WERI-Rb-1 (cell line): Measurements from ENCODE around the gene KRT73.
"Not testable (repeated sequence)": the region's sequence is repeated elsewhere in the genome, so short reads cannot be mapped to it uniquely, and the experiment has no call there.

Experiments used
- DNase-seq: peaks from one replicate; pipeline ENCODE4 v3.0.0-alpha.2; 2020
- H3K27ac ChIP-seq: fragments of 250-450 bp; sonication (Bioruptor Pico); 2 replicates; pipeline ENCODE4 v1.5.1; 2020; ENCODE audit warnings: mild to moderate bottlenecking, moderate library complexity
- H3K27me3 ChIP-seq: fragments of 250-450 bp; sonication (Bioruptor Pico); 2 replicates; pipeline ENCODE4 v1.5.1; 2021; ENCODE audit warnings: mild to moderate bottlenecking, low read depth, moderate library complexity; ENCODE audit not compliant: insufficient read depth, severe bottlenecking
- H3K36me3 ChIP-seq: fragments of 250-450 bp; sonication (Bioruptor Pico); 2 replicates; pipeline ENCODE4 v1.5.1; 2020; ENCODE audit warnings: mild to moderate bottlenecking, moderate library complexity
- H3K4me3 ChIP-seq: 2 replicates; pipeline ENCODE4 v1.5.1; 2011; ENCODE audit warnings: low read depth, mild to moderate bottlenecking, control low read depth, low read length
- H3K9me3 ChIP-seq: fragments of 250-450 bp; sonication (Bioruptor Pico); 2 replicates; pipeline ENCODE4 v1.5.1; 2021; ENCODE audit warnings: mild to moderate bottlenecking, moderate library complexity; ENCODE audit not compliant: severe bottlenecking
- TF ChIP-seq, protein P1 (sequence below): IDR thresholded peaks from 2 replicates; pipeline ENCODE4 v1.5.1; 2011; ENCODE audit warnings: low read depth, mild to moderate bottlenecking, control low read depth, inconsistent platforms, low read length

KRT73 gene

DNA sequence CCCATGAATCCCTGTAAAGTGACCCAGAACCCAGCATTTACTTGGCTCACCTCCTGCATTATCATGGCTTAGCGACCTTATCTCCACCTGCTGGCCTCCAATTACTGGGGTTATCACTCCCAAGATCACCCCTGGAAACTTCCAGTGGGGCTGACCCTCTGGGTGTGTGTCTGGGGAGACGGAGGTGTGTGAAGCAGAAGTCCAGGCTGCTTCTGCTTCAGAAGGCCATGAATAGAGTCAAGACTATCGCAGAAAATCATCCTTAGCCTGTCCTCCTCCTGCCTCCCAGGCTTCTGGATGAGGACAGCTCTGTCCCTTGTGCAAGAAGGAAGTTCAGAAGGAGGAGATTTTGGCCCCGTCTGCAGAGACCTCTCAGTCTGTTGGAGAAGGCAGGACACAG is 16.7 kb downstream of the KRT73 start:
- DNase-seq, result no peak
- H3K27me3 ChIP-seq, result peaks cover 80% of the 10 kb centered on the region

DNA sequence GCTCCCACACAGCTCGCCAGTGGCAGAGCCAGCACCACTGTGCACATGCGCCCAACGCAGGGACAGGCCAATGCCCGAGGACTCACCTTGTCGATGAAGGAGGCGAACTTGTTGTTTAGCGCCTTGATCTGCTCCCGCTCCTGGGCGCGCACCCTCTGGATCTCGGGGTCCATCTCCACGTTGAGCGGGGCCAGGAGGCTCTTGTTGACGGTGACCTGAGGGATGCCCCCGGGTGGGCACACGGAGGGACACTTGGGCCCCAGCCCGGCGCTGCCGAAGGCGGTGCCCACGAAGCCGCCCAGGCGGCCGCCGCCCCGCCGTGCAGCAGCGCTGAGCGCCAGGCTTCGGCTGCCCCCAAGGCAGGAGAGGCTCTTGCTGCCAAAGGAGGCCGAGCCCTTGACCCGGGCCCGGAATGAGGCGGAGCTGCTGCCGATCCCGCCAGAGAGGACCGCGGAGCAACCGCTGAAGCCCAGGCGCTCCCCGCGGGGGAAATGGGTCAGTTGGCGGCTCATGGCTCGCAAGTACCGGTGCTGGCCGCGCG is 17.3 kb downstream of the KRT73 start, which contains the start of gene KRT72:
TSS of gene KRT72 (minus strand) at position 523 of the 541 bp plus-strand sequence. CDS start at position 512, 11 bp downstream.
- Histone ChIP-seq H3K9me3 (no peaks in the 10 kb centered on the region), H3K27me3 (peaks cover 80% of the 10 kb centered on the region), H3K36me3 (no peaks in the 10 kb centered on the region), H3K4me3 (no peak within 1 kb of the TSS), H3K27ac (no peak within 1 kb of the TSS)
- TF ChIP-seq, protein P1, sequence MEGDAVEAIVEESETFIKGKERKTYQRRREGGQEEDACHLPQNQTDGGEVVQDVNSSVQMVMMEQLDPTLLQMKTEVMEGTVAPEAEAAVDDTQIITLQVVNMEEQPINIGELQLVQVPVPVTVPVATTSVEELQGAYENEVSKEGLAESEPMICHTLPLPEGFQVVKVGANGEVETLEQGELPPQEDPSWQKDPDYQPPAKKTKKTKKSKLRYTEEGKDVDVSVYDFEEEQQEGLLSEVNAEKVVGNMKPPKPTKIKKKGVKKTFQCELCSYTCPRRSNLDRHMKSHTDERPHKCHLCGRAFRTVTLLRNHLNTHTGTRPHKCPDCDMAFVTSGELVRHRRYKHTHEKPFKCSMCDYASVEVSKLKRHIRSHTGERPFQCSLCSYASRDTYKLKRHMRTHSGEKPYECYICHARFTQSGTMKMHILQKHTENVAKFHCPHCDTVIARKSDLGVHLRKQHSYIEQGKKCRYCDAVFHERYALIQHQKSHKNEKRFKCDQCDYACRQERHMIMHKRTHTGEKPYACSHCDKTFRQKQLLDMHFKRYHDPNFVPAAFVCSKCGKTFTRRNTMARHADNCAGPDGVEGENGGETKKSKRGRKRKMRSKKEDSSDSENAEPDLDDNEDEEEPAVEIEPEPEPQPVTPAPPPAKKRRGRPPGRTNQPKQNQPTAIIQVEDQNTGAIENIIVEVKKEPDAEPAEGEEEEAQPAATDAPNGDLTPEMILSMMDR, result no peak
- DNase-seq, result no peak

More for the DNA sequence above, 16.7 kb downstream of the KRT73 start:
- no peaks in the 10 kb centered on the region for H3K36me3 ChIP-seq
- H3K9me3 ChIP-seq, result no peaks in the 10 kb centered on the region
- H3K4me3 ChIP-seq, result no peak overlapping the region
- TF ChIP-seq, protein P1, result no peak
- no peak overlapping the region for H3K27ac ChIP-seq

- Histone ChIP-seq H3K4me3 (no peak overlapping the region), H3K27me3 (peaks cover 80% of the 10 kb centered on the region), H3K27ac (no peak overlapping the region), H3K9me3 (no peaks in the 10 kb centered on the region), H3K36me3 (no peaks in the 10 kb centered on the region)
- no peak for DNase-seq
- TF ChIP-seq, protein P1, result no peak
Measured at GRCh38 chr12:52600475-52600874, 17.9 kb downstream of the KRT73 start.

DNA sequence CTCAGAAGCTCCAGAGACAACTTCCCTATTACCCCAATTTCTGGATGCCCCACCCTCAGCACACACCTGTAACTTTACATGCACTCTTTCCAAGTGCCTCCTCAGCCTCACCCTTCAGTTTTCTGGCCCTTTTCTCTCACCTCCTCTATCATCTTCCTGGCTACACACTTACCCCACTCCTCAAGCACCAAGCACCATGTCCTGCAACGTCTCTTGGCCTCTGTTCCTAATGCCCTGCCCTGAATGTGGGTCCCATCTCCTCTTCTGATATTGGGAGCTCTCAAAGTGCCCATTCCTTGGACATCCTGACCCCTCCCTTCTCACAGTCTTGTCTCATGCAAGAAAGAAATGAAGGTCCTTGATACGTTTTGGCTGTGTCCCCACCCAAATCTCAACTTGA is 18.3 kb downstream of the KRT73 start:
- Histone ChIP-seq H3K27me3 (peaks cover 81% of the 10 kb centered on the region), H3K9me3 (no peaks in the 10 kb centered on the region), H3K4me3 (no peak overlapping the region), H3K36me3 (no peaks in the 10 kb centered on the region), H3K27ac (no peak overlapping the region)
- DNase-seq, result no peak
- TF ChIP-seq, protein P1, result no peak

DNA sequence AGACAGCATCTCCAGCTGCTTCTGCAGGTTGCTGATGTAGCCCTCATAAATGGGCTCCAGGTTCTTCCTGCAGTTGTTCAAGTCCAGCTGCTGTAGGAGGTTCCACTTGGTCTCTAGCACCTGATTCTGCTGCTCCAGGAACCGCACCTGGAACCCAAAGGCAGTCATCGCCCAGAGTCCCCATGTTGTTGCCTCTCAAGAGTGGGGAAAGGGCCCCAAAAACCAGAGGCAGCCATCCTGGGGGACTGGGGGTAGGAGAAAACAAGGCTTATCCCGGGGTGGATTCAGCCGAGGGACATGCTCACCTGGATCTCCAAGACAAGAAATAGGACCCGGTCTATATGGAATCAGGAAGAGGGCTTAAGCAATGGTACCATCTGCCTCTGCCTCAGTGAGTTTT is 19.4 kb downstream of the KRT73 start:
- Histone ChIP-seq H3K4me3 (no peak overlapping the region), H3K27ac (no peak overlapping the region), H3K9me3 (peaks cover 5% of the 10 kb centered on the region), H3K36me3 (no peaks in the 10 kb centered on the region), H3K27me3 (peaks cover 73% of the 10 kb centered on the region)
- TF ChIP-seq, protein P1, result no peak
- DNase-seq, result no peak

GRCh38 chr12:52594237-52594636 is 24.1 kb downstream of the KRT73 start:
- H3K27ac ChIP-seq, H3K4me3 ChIP-seq, H3K36me3 ChIP-seq, DNase-seq: not testable (repeated sequence)
- Histone ChIP-seq H3K27me3 (peaks cover 70% of the 10 kb centered on the region), H3K9me3 (peaks cover 11% of the 10 kb centered on the region)
